Loucy (cell line): ENCODE measurements around the gene SEMA4C.

Experiments
- EZH2phosphoT487 ChIP-seq: fragments of 200-600 bp; IDR thresholded peaks from 2 replicates; pipeline ENCODE4 v1.6.1; 2018; ENCODE audit warnings: antibody characterized with exemption, mild to moderate bottlenecking, moderate library complexity, borderline replicate concordance
- TF ChIP-seq, protein P1 (sequence below): fragments of 200-600 bp; sonication (generic); conservative IDR thresholded peaks from 2 replicates; pipeline ENCODE4 v1.5.1; 2014; ENCODE audit warnings: mild to moderate bottlenecking, antibody characterized with exemption, low read length

DNA sequence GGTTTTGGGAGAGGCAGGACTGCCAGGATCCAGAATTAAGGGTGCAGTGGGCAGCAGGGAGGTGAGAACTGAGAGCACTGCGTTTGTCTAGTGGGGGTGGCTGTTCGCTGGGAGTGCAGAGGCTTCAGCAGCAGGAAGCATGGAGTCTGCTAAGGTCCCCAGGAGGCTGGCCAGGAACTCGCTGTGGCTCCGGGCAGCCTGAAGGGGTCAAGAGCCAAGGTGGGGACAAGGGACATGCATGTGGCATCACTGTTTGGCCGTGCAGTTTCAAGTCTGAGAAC is 43.2 kb upstream of the SEMA4C start:
- TF ChIP-seq, protein P1, sequence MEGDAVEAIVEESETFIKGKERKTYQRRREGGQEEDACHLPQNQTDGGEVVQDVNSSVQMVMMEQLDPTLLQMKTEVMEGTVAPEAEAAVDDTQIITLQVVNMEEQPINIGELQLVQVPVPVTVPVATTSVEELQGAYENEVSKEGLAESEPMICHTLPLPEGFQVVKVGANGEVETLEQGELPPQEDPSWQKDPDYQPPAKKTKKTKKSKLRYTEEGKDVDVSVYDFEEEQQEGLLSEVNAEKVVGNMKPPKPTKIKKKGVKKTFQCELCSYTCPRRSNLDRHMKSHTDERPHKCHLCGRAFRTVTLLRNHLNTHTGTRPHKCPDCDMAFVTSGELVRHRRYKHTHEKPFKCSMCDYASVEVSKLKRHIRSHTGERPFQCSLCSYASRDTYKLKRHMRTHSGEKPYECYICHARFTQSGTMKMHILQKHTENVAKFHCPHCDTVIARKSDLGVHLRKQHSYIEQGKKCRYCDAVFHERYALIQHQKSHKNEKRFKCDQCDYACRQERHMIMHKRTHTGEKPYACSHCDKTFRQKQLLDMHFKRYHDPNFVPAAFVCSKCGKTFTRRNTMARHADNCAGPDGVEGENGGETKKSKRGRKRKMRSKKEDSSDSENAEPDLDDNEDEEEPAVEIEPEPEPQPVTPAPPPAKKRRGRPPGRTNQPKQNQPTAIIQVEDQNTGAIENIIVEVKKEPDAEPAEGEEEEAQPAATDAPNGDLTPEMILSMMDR = no peak
- no peak for TF ChIP-seq EZH2phosphoT487
